Astrocyte (in vitro differentiated cells and primary cell): Measurements from ENCODE around the gene USP15.

ENCODE experiments used
- EZH2 ChIP-seq: IDR thresholded peaks from 2 replicates; pipeline ENCODE4 v1.6.1; 2012; ENCODE audit warnings: mild to moderate bottlenecking, low read length, inconsistent platforms; ENCODE audit not compliant: insufficient read depth
- TF ChIP-seq, protein P1 (sequence below): IDR thresholded peaks from 2 replicates; pipeline ENCODE4 v1.5.1; 2011; ENCODE audit warnings: low read depth, mild to moderate bottlenecking, inconsistent platforms, low read length, moderate library complexity; ENCODE audit not compliant: insufficient read depth

DNA sequence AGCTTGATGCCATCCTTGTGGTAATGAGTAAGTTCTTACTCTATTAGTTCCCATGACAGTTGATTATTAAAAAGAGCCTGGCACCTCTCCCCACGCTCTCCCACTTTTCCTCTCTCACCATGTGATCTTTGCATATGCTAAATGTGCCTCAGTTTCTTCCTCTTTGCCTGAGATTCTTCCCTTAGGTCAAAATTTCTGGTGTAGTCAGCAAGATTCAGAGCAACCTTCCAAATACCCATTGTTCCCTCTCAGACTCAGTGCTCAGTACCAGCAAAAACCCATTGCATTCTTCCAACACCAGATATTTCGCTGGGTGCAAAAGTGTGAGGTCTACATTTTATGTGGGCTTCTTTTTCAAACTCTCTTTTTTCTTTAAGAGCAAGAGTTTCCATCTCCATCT lies 10.8 kb upstream of the USP15 start:
- TF ChIP-seq, protein P1, sequence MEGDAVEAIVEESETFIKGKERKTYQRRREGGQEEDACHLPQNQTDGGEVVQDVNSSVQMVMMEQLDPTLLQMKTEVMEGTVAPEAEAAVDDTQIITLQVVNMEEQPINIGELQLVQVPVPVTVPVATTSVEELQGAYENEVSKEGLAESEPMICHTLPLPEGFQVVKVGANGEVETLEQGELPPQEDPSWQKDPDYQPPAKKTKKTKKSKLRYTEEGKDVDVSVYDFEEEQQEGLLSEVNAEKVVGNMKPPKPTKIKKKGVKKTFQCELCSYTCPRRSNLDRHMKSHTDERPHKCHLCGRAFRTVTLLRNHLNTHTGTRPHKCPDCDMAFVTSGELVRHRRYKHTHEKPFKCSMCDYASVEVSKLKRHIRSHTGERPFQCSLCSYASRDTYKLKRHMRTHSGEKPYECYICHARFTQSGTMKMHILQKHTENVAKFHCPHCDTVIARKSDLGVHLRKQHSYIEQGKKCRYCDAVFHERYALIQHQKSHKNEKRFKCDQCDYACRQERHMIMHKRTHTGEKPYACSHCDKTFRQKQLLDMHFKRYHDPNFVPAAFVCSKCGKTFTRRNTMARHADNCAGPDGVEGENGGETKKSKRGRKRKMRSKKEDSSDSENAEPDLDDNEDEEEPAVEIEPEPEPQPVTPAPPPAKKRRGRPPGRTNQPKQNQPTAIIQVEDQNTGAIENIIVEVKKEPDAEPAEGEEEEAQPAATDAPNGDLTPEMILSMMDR, result no peak
- no peak for TF ChIP-seq EZH2
